Astrocyte of the spinal cord (primary cell): ENCODE results near the gene AKAP17A.

Experiments used
- DNase-seq: peaks from one replicate; pipeline ENCODE4 v3.0.0; 2011; ENCODE audit warnings: low read depth, low spot score
- H3K4me3 ChIP-seq: 2 replicates; pipeline ENCODE4 v1.5.1; 2011; ENCODE audit warnings: low read depth, mild to moderate bottlenecking, low read length, moderate library complexity
- CTCF ChIP-seq: IDR thresholded peaks from 2 replicates; pipeline ENCODE4 v1.5.1; 2012; ENCODE audit warnings: low read depth, mild to moderate bottlenecking, low read length, inconsistent platforms
- in situ Hi-C: cut with HindIII; loops from 2 replicates; pipeline ENCODE4 v1.10.0; 2017; ENCODE audit warnings: low sequenced_read_pairs

AKAP17A gene

GRCh38 chrX:1576201-1576992 is 15.0 kb upstream of the AKAP17A start:
- no peak for TF ChIP-seq CTCF
- no peak overlapping the region for H3K4me3 ChIP-seq
- in situ Hi-C loops: no loop called here
- no peak for DNase-seq

- no peak overlapping the region for H3K4me3 ChIP-seq
- no peak for TF ChIP-seq CTCF
- in situ Hi-C loops: no loop called here
- DNase-seq: no peak
Observed at GRCh38 chrX:1577845-1578244, 13.6 kb upstream of the AKAP17A start.

GRCh38 chrX:1578511-1579173 is 12.8 kb upstream of the AKAP17A start:
- TF ChIP-seq CTCF: no peak
- DNase-seq: no peak

GRCh38 chrX:1581132-1581531 is 10.3 kb upstream of the AKAP17A start:
- DNase-seq: peak; percentile 20
- in situ Hi-C loops: no loop called here
- TF ChIP-seq CTCF: peak; percentile 71
- no peak overlapping the region for H3K4me3 ChIP-seq

More at GRCh38 chrX:1578511-1579173, 12.8 kb upstream of the AKAP17A start:
- no peak overlapping the region for H3K4me3 ChIP-seq
- in situ Hi-C loops: no loop called here

- no peak for TF ChIP-seq CTCF
- no peak for DNase-seq
- in situ Hi-C loops: no loop called here
- H3K4me3 ChIP-seq: no peak overlapping the region
Observed at GRCh38 chrX:1582686-1583437, 8.5 kb upstream of the AKAP17A start.

- no peak for DNase-seq
- in situ Hi-C loops: no loop called here
- TF ChIP-seq CTCF: no peak
- H3K4me3 ChIP-seq: no peak overlapping the region
Observed at GRCh38 chrX:1584237-1585011, 7.0 kb upstream of the AKAP17A start.
